Hematopoietic multipotent progenitor cell treated with erythropoietin and hydrocortisone succinate and interleukin-3 and kit ligand, for 4 days (in vitro differentiated cells): ENCODE measurements around the gene SLC37A3.
A peak's percentile ranks its signal among the peaks of the same experiment; 100 is the strongest.

ENCODE experiments used
- DNase-seq: peaks from one replicate; pipeline ENCODE4 v3.0.0-alpha.2; 2015

The SLC37A3 gene

DNA sequence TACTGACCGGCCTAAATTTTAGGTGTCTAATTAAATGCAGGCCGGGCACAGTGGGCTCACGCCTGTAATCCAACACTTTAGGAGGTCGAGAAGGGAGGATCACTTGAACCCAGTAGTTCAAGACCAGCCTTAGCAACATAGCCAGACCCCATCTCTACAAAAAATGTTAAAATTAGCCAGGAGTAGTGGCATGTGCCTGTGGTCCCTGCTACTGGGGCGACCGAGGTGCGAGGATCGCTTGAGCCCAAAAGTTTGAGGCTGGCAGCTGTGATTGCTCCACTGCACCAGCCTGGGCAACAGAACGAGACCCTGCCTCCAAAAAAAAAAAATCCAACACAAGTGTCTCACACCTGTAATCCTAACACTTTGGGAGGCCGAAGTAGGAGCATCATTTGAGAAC is 491 bp upstream of the SLC37A3 start:
- DNase-seq, result no peak

DNA sequence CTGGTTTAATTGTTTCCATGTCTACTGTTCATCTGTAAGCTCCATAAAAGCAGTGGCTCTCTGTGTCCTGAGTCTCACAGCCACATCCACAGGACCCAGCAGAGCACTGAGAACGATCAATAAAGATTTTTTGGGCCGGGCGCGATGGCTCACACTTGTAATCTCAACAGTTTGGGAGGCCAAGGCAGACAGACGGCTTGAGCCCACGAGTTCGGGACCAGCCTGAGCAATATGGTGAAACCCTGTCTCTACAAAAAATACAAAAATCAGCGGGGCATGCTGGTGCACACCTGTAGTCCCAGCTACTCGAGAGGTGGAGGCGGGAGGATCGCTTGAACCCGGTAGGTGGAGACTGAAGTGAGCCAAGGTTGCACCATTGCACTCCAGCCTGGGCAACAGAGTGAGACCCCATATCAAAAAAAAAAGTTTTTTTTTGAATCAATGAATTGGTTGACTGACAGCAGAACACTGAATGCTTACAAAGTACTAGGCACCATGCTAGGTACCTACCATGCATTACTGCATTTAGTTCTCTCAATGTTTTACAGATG is 4.5 kb downstream of the SLC37A3 start:
- no peak for DNase-seq

DNA sequence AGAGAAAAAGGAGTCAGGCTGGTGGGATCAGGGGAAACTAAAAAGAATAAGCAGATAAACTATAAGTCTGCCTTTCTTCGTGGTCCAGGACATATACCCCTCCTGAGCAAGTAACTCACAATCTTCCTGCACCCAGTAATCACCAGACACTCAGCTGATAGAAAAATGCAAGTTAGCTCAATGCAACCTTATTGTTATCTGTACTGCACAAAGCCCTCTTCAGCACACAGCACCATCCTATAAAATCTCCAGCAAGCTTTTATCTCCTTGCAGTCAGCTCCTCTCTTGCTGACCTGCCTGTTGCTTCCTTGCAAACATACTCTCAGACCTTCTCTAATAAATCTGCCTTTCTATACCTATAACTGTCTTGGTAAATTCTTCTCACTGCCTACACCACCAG is 6.7 kb downstream of the SLC37A3 start:
- peak; percentile 67 for DNase-seq

DNA sequence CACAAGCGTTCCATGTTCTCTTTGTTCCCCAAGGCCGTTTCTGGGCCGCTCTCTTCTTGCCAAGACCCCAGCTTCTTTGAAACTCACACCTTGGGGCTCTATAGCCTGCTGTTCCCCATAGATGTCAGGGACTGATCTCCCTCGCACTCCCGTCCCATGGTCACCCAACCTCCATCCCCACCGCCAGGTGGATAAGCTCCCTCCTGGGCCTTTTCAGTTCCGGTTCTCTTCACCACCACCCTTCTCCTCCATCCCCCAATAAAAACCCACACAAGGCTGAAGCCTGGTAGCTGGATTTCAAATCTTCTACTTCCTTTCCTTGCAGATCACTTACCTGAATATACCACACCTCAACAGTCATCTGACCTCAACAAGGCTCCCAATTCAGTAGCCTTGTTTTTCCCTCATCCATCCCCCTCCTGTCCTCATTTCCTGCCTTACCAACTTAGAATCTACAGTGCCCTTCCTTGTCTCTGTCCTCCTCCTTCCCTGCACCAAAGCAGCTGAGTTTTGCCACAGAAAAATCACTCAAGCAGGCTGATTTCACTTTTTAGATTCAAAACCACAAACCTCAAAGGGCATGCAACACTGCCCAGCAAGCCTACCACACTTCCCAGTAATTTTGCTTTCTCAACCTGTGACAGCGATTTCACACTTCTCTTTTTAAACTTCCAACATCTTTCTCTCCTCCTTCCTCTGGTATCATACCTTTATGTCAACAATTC is 7.7 kb downstream of the SLC37A3 start:
- DNase-seq, result peak; percentile 61

DNA sequence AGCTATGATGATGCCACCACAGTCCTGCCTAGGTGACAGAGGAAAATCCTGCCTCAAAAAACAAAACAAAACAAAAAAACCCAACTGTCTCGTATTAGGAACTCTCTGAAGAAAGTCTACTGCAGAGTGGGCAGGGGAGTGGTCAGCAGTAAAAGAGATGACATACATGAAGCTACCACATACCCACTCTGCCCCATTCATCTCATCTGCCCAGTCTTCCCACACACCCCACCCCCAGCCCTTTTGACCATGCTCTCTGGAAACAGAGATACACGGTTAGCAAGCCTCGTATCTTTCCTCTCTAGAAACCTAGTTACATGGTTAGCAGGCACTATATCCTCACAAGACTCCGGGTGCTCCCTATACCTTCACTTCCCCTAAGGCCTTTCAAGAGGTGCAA is 8.3 kb downstream of the SLC37A3 start:
- DNase-seq, result no peak

DNA sequence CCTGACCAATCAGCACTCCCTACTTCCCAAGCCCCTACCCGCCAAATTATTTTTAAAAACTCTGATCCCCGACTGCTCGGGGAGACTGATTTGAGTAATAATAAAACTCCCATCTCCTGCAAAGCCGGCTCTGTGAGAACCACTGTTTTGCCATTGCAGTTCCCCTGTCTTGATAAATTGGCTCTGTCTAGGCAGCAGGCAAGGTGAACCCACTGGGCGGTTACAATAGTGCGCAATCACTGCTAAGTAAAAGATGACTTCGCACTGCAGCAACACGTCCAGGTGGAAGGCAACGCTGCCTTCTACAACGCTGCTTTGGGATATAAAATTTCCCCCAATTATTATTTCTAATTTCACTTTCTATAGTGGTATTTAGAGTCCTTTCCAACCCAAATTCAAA is 8.9 kb downstream of the SLC37A3 start:
- no peak for DNase-seq

DNA sequence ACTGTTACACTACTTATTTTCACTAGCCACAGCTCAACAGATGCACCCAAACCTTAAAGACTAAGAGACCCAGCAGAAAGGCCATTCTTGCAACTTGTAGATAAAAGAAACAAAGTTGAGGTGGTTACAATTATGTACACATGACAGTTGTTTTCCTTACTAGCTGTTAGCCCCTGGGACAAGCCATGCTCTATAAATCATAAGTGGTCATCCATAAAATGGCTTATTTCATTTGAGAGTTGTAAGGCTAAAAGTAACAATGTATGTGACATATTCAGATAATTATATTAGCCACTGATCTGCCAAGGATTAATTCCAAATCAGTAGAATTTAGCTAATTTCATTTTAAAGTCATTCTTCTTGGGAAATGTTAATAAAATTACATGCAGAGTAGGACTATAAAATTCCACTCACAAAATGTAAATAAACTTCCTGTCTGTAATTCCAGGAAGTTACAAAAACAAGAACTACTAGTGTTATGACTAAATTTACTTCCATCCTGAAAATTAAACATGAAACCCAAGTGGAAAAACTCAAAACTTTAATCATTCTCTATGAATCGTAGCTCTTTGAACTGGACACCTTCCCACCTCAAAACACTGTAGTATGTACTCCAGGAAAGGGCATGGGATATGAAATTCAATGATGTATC is 13.3 kb downstream of the SLC37A3 start:
- no peak for DNase-seq

DNA sequence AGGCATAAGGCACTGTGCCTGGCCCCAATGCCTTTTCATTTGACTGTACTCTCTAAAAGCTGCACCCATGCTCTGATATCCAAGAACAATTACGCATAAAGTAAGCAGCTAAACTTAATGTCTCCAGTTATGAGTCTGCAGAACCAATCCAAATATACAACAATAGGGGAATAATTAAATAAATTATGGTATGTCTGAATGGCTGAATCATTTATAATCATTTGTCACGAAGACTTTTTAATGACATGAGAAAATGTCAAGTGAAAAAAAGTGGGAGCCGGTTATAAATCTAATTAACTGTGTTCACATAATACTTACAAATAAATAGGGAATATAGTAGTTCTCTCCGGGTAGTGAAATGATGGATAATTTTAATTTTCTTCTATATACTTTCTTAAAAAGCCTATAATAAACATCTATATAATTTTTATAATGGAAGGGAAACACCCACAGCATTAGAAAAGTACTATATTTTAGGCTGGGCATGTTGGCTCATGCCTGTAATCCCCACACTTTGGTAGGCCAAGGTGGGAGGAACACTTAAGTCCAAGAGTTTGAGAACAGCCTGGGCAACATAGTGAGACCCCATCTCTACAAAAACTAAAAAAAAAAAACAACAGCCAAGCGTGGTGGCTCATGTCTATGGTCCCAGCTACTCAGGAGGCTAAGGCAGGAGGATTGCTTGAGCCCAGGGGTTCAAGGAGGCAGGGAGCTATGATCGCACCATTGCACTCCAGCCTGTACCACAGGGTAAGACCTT is 14.2 kb downstream of the SLC37A3 start:
- no peak for DNase-seq

DNA sequence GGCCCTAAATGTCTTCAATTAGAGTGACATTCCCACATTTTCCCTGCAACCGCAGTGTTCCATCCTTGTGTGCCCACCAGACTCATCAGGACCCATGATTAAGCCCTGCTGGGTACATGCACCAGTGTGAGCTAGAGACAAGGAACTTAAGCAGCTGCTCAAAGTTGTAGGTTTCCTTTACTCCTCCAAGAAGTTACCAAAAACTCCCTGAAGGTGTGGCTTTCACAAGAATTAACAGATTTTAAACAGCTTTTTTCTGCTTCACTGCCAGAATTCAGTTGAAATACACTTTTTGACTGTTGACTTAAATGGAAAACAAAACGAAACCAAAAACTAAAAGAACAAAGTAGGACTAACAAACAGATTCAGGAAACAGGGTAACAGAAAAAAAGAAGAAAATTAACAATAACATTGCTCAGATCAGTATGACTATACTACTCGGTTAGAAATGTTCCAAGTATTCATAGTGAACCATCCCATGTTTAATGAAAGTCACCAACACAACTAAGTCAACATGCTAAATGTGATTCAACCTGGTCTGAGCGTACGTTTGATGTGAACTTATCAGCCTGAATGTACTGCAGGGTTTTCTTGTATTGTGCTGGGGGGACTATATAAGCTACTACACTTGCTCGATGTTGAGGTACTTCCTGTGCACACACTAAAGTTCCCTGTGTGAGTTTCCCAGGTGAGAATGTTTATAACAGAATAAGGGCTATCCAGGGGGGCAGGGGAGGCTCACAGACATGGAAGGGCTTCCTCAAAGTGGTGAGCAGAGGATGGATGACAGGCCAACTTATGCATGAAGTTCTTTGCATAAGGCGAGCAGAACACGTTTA is 22.2 kb downstream of the SLC37A3 start:
- no peak for DNase-seq

DNA sequence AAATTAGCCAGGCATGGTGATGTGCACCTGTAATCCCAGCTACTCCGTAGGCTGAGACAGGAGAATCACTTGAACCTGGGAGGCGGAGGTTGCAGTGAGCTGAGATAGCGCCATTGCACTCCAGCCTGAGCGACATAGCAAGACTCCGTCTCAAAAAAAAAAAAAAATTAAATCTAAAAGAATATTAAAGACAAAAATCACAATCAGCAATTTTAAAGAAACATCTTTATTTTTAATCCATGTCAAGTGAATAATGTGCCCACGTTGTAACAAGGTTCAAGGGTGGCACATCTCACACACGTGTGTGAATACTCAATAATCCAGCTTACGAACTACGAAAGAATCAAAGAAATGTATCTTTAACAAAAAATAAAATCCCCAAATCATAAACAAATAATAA is 23.0 kb downstream of the SLC37A3 start:
- no peak for DNase-seq

DNA sequence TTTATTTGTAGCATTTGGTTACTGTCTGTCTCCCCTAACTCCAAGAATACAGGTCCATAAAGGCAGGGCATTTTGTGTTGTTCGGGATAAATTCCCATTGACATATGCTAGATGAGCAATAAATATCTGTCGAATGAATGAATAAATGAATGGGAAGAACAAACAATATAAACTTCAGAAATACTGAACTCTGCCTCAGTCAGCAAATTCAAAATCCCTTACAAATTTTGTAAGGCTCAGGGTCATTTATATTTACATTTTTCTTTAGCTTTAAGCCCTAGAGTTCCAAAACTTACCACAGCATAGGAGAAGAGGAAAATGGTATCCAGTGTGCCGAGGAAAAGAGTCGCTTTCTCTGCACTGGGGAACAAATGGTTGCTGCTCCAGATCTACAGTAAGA is 29.0 kb downstream of the SLC37A3 start:
- no peak for DNase-seq

DNA sequence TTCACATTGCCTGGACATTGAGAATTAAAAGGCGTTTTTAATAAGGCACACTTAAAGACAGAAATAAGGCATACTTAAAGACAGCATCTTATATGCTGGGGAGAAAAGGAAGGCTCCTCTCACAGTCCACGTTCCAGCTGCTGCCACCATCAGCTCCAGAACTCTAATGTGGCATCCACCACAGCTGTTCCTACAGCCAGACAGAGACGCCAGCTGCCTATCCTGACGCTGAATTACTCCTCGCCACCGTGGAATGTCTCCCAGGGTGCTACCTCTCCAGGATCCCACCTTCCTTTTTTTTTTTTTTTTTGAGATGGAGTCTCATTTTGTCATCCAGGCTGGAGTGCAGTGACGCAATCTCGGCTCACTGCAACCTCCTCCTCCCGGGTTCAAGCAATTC is 30.8 kb downstream of the SLC37A3 start:
- no peak for DNase-seq

DNA sequence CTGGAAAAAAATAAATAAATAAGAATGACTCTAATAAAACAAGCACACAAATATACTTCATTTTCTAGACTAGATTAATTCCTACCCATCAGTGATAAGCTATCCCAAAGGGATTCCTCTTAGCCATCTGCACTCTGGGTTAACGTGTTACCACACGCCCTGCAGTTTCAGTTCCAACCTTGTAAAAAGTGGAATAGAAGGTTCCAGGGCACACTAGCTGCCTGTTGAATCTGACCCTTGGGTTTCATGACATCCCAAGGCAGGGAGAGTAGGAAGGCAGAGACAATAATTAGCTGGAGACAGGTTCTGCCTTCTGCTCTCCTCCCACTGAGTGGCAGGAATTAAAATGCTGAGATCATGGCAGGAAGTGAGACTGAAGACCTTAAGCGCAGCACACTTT is 33.5 kb downstream of the SLC37A3 start:
- DNase-seq, result no peak

DNA sequence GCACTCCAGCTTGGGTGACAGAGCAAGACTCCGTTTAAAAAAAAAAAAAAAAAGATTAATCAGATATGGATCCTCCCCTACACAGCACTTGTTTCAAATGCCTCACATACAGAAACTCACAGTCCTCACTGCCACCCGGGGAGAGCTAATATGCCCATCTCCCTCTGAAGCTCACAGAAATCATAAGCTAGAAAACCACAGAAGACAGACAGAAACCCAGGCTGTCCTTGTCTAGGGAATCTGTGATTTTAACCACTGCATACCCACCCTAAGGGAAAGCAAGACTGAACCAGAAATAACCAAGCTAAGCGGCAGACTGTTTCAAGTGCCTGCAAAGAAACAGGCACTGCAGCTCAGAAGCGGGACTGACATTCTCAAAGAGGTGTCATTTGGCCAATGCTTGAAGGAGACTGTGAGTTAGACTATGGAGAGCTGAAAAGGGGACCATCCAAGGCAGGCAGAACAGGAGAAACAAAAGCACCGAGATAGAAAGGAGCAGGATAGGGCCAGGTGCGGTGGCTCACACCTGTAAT is 37.6 kb downstream of the SLC37A3 start:
- DNase-seq, result peak; percentile 43

DNA sequence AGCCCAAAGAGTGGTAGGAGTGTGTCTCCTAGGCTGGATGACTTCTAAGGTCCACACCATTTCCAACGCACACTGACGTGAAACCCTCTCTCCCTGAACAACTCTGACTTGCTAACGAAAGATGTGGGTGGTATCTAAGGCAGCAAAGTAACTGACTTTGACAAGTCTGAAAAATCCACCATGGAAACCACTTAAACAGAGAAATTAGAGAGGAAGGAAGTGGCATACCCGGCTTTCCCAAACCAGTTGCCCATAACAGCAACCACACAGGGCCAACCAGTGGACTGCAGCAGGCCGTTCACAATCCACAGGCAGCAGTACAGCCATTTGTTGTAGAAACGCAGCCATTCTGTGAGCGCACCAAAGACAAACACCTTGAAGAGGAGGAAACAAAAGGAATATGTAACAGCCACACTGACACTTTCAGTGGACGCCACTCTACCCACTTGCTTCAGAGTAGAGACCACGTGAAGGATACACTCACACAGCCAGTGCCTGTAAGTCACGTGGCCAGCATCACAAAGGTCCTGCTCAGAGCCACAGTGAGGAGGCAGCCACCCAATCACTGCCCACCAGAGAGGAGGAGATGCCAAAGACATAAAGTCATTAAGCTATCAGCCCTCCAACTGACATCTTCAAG is 39.8 kb downstream of the SLC37A3 start:
- DNase-seq, result peak; percentile 55

DNA sequence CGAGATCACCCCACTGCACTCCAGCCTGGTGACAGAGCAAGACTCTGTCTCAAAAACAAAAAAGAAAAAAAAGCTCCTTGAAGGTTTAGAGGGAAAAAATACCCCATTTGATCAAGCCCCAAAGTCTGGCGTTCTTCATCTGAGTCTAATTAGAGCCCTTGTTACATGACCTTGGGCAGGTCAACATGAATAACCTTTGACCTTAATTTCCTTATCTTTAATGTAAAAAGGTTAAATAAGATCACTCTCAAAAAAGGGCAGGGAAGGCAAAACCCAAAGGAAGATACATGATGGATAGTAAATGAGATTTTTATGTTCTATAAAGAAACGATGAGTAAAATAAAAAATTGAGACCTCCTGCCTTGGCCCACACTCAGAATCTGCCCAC is 40.3 kb downstream of the SLC37A3 start:
- DNase-seq, result no peak

DNA sequence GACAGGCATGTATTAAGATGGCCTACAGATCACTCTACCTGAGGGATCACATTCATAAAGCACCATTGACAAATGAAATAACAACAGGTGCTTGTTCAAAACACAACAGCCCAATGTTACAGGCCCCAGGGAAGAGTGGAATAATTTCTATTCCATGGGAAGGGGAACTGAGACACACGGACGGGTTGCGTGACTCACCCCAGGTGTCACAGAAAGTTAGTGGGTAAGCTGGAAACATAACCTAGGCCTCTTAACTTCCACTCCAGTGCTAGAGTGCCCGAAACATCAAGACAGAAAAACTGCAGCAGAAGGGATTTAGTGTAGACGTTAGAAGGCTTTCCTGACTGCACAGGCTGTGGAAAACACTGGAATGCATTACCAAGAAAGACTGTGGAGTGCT is 48.3 kb downstream of the SLC37A3 start:
- DNase-seq, result no peak

DNA sequence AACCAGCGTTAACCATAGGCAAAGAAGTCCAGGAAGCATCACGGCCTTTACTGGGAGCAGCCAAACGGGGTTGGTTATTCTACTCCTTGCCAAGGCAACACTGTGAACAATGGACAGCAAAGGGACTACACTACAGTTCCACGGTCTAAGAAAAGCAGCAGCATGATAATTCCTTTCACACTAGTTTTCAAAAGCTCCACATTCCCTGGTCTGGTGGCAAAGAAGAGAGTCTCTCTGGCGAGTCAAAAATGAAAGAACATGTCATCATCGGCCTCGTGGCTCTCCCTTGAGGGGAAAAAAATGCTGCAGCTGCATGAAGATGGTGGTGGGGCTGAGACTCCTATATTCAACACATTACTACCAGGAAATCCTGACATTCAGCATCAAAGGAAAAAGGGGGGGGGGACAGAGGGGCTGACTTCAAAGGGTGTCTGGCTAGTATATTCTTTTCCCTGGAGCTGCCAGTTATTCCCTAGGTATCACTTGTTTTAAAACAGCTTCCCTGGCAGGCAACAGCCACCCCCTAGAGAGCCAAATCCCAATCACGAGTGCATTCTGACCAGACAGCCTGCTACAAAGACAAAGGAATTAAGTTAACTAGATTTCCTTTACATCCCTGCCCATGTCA is 49.1 kb downstream of the SLC37A3 start:
- DNase-seq, result no peak

DNA sequence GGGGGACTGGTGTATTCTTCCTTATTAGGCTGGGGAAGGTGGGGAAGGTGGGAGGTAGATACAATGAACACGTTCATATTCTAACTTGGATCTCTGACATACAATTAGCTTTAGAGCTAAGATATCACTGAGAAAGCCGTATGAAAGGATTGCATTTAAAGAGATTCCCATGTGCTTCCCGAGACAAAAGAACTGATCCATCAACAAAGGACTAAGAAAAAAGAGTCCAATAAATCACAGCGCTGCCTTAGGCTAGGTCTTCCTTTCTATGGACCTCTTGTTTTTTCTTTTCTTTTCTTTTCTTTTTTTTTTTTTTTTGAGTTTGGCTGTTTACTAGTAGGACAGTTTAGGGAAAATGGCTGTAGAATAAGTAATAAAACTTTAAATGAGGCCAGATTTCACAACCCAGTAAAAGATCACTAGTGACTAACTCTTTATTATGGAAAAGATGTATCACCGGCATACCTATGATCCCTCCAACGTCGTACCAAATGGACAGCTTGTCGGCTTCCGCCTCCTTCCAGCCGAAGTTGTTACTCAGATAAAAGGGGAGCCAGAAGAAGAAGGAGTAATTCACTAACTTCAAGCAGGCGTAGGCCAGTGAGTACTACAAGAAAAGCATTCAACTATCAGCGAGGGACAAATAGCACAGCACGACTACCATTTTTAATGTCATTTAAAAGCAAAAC is 50.0 kb downstream of the SLC37A3 start:
- no peak for DNase-seq

DNA sequence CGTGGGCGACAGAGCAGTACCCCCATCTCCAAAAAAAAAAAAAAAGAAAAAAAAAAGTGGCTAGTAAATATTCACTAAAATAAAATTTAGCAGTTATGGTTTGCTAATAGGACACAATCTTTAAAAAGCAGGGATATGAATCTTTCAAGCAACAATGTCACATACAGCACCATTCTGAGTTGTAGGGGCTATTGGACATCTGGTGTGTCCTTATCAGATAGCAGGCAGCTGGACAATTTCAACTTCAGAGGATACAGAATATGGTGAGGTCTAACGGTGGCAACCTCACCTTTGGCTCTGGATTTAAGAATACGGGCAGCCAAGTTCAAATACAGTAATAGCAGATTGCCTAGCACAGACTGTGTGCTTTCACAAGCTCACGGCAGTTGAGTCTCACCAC is 51.1 kb downstream of the SLC37A3 start:
- no peak for DNase-seq

DNA sequence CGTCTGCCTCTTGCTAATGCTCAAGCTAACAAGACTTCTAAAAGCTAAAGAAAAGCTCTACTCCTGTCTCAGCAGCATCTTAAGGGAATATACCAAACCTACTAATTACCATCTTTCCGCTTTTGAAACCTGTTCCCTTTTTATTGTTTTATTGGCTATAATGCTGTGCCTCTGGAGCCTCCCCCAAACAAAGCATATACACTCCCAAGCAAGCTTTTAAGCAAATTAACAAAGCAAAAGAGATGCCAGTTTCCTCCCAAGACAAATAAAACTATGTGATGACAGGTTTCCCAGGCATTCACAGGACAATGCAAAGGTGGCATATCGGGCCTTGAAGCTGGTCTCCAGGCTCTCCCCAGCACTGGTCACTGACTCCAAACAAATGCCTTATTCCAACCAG is 52.9 kb downstream of the SLC37A3 start:
- no peak for DNase-seq
